T-helper 17 cell (primary cell): Measurements from ENCODE around the gene PRDM16. TPM values are rescaled to one million over a fixed set of nuclear protein-coding genes. Genes with fewer than 3 reads are reported as not detected.
"Not testable (repeated sequence)": the region's sequence is repeated elsewhere in the genome, so short reads cannot be mapped to it uniquely, and the experiment has no call there.

ENCODE experiments used
- ATAC-seq: fragments of 150-1000 bp; cut with Tn5 transposase; 2 replicates; pipeline ENCODE4 v1.10.0; 2021; ENCODE audit warnings: mild to moderate bottlenecking, moderate library complexity
- DNase-seq, 3 donors: peaks; one replicate each; pipeline versions ENCODE4 v3.0.0 to v3.0.0-alpha.2; 2020 to 2021
- H3K9me3 ChIP-seq: one replicate; pipeline ENCODE4 v1.7.0; 2013; ENCODE audit warnings: low read length, mild to moderate bottlenecking; ENCODE audit not compliant: control insufficient read depth, poor library complexity, severe bottlenecking
- H3K27ac Mint-ChIP-seq: one replicate; pipeline ENCODE4 v1.8.0; 2022; ENCODE audit warnings: mild to moderate bottlenecking, moderate library complexity, mixed read lengths
- H3K27me3 Mint-ChIP-seq: one replicate; pipeline ENCODE4 v1.8.0; 2022; ENCODE audit warnings: mixed read lengths
- H3K36me3 Mint-ChIP-seq: one replicate; pipeline ENCODE4 v1.8.0; 2022; ENCODE audit warnings: low read depth, mixed read lengths
- H3K4me1 Mint-ChIP-seq: one replicate; pipeline ENCODE4 v1.8.0; 2022; ENCODE audit warnings: mild to moderate bottlenecking, mixed read lengths
- H3K4me3 Mint-ChIP-seq: one replicate; pipeline ENCODE4 v1.8.0; 2022; ENCODE audit warnings: mild to moderate bottlenecking, moderate library complexity, mixed read lengths
- total RNA-seq, 4 donors: library from RNA in 2 of 4; stranded (reverse) in 2 of 4; gene quantifications; one replicate each; pipeline ENCODE4 v1.2.3 and lab custom pipeline; 2022 to 2026

PRDM16 gene
- total RNA-seq, 2 donors from 2014 or later = not detected

DNA sequence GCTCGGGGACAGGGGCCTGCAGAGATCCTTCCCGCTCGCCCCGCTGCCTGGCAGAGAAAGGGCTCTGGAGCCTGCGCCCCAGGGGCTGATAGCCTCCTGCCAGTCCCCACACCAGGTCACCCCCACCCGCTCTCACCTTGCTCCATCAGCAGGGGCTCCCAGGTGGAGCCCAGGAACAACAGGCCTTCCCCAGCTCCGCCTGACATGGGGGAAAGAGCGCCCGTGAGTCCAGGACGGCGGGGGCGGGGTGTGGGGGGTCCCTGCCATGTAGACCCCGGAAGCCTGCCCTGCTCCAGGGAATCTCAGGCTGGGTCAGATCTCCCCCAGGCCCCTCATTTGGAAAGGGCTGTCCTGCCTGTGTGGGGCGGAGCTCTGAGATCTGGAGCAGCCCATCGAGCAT, 166.5 kb downstream of the PRDM16 start:
- no peak for DNase-seq
- H3K27me3 Mint-ChIP-seq = peaks cover 13% of the 10 kb centered on the region
- ATAC-seq = no peak
- no peaks in the 10 kb centered on the region for H3K4me1 Mint-ChIP-seq
- H3K27ac Mint-ChIP-seq = no peak overlapping the region
- H3K9me3 ChIP-seq = no peaks in the 10 kb centered on the region
- H3K36me3 Mint-ChIP-seq = no peaks in the 10 kb centered on the region
- no peak overlapping the region for H3K4me3 Mint-ChIP-seq

DNA sequence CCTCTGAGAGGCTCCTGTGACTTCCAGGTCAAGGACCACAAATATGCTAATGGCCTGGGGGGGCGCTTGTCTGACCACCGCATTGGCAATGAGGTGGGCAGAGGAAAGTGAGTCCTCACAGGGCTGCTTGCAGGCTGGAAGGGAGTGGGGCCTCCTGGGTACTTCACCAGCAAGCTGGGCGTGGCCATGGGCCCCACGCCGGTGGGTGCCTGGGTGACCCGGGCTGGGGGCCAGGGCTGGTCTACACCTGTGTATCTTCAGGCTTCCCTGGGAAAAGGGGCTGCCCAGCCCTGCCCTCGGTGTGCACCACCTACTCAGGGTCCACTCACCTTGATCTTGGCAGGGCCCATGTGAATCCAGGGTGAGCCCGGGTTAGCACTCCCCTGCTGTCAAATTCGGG, 167.4 kb downstream of the PRDM16 start:
- no peak overlapping the region for H3K27ac Mint-ChIP-seq
- no peak for ATAC-seq
- H3K36me3 Mint-ChIP-seq = no peaks in the 10 kb centered on the region
- peaks cover 12% of the 10 kb centered on the region for H3K27me3 Mint-ChIP-seq
- H3K4me3 Mint-ChIP-seq = no peak overlapping the region
- H3K9me3 ChIP-seq = no peaks in the 10 kb centered on the region
- no peaks in the 10 kb centered on the region for H3K4me1 Mint-ChIP-seq
- no peak for DNase-seq

GRCh38 chr1:3236955-3237354, 168.0 kb downstream of the PRDM16 start:
- Mint-ChIP-seq H3K36me3 (no peaks in the 10 kb centered on the region), H3K27me3 (peaks cover 6% of the 10 kb centered on the region), H3K27ac (no peak overlapping the region), H3K4me1 (no peaks in the 10 kb centered on the region), H3K4me3 (no peak overlapping the region)
- DNase-seq (no peak), ATAC-seq (no peak)
- no peaks in the 10 kb centered on the region for H3K9me3 ChIP-seq

- no peak overlapping the region for H3K27ac Mint-ChIP-seq
- H3K9me3 ChIP-seq = no peaks in the 10 kb centered on the region
- ATAC-seq = no peak
- H3K27me3 Mint-ChIP-seq = peaks cover 5% of the 10 kb centered on the region
- no peak overlapping the region for H3K4me3 Mint-ChIP-seq
- no peaks in the 10 kb centered on the region for H3K4me1 Mint-ChIP-seq
- no peak for DNase-seq
- no peaks in the 10 kb centered on the region for H3K36me3 Mint-ChIP-seq
These were observed 168.6 kb downstream of the PRDM16 start for GRCh38 chr1:3237570-3237969.

GRCh38 chr1:3237994-3238702, 169.1 kb downstream of the PRDM16 start:
- ATAC-seq = no peak
- no peaks in the 10 kb centered on the region for H3K9me3 ChIP-seq
- Mint-ChIP-seq H3K4me1 (no peaks in the 10 kb centered on the region), H3K4me3 (no peak overlapping the region), H3K36me3 (no peaks in the 10 kb centered on the region), H3K27me3 (peaks cover 5% of the 10 kb centered on the region), H3K27ac (no peak overlapping the region)
- no peak for DNase-seq

DNA sequence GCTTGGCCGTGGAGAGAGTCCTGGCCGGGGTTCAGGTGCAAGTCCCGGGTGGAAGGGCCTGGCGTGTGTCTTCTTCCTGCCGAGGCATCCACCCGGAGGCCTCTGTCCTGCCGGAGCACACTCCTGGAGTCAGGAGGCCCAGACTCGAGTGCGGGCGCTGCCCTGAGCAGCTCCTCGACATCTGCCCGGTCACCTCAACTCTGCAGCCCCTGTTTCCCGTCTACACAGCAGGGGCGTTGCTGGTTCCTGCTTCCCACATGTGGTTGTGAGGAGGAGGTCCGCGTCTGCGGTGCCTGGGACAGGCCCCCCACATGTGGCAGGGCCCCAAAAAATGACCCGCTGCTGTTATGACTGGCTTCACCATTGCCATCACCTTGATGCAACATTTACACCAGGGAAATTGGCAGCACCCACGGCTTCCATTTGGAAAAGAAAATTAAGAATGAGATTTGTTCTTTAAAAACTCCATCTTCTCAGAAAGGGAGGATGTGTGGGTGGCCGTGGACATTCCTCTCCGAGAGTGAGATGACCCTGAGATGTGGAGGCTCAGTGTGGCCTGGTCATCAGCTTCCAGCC, 169.8 kb downstream of the PRDM16 start:
- no peaks in the 10 kb centered on the region for H3K4me1 Mint-ChIP-seq
- H3K9me3 ChIP-seq = no peaks in the 10 kb centered on the region
- no peak overlapping the region for H3K27ac Mint-ChIP-seq
- no peak for ATAC-seq
- no peak for DNase-seq
- H3K36me3 Mint-ChIP-seq = no peaks in the 10 kb centered on the region
- H3K27me3 Mint-ChIP-seq = peaks cover 5% of the 10 kb centered on the region
- H3K4me3 Mint-ChIP-seq = no peak overlapping the region

- not testable (repeated sequence) for H3K36me3 Mint-ChIP-seq, DNase-seq, H3K4me1 Mint-ChIP-seq, H3K4me3 Mint-ChIP-seq, H3K9me3 ChIP-seq, H3K27me3 Mint-ChIP-seq, H3K27ac Mint-ChIP-seq, ATAC-seq
These were observed 171.0 kb downstream of the PRDM16 start for GRCh38 chr1:3239991-3240390.

DNA sequence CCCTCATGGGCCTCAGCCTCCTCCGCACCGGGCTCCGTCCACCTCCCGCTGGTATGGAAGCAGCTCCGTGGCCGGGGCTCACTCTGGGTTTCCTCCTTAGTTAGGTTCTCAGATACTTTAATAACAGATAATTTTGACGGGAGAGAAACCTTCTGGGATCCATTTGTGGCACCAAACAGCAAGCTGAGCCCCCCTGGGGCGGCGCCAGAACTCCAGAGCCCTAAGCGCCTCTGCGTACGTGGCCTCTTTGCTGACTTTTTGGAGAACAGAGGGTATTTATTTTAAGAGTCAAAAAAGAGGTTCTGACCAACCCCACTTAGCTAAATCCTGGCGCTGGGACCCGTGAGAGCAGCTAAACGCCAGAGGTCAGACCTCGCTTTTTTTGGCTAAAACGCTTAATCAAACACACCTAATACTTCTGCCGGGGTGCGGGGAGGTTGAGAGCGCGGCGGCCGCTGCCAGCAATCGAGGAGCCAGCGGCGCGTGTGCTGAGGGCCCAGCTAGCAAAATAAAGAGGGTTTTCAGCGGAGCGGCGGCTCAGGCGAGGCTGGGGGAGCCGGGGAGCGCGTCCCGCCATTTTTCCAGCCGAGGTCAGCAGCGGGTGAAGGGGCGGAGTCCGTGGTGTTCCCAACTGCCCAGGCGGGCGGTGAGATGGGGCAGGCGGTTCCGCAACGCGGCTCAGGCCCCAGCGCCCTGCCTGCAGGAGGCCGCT, 171.7 kb downstream of the PRDM16 start:
- DNase-seq (no peak), ATAC-seq (no peak)
- Mint-ChIP-seq H3K4me3 (no peak overlapping the region), H3K36me3 (no peaks in the 10 kb centered on the region), H3K4me1 (no peaks in the 10 kb centered on the region), H3K27ac (no peak overlapping the region), H3K27me3 (peaks cover 2% of the 10 kb centered on the region)
- no peaks in the 10 kb centered on the region for H3K9me3 ChIP-seq

DNA sequence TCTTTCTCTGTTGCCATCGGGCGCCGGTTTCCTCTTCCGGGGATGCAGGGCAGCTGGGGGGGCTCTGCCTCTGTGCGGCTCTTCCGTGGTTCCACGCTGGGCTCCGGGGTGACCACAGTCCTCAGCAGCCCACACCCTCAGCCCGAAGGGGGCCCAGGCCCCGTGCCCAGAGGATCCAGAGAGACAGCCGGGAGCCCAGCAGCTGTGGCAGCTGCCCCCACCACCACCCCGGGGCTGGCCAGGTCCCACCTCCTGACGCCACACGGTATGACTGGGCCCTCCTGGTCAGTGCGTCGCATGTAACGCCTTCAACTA, 172.2 kb downstream of the PRDM16 start:
- ATAC-seq = no peak
- Mint-ChIP-seq H3K27ac (no peak overlapping the region), H3K27me3 (no peaks in the 10 kb centered on the region), H3K4me3 (no peak overlapping the region), H3K4me1 (no peaks in the 10 kb centered on the region), H3K36me3 (no peaks in the 10 kb centered on the region)
- H3K9me3 ChIP-seq = no peaks in the 10 kb centered on the region
- DNase-seq = no peak

DNA sequence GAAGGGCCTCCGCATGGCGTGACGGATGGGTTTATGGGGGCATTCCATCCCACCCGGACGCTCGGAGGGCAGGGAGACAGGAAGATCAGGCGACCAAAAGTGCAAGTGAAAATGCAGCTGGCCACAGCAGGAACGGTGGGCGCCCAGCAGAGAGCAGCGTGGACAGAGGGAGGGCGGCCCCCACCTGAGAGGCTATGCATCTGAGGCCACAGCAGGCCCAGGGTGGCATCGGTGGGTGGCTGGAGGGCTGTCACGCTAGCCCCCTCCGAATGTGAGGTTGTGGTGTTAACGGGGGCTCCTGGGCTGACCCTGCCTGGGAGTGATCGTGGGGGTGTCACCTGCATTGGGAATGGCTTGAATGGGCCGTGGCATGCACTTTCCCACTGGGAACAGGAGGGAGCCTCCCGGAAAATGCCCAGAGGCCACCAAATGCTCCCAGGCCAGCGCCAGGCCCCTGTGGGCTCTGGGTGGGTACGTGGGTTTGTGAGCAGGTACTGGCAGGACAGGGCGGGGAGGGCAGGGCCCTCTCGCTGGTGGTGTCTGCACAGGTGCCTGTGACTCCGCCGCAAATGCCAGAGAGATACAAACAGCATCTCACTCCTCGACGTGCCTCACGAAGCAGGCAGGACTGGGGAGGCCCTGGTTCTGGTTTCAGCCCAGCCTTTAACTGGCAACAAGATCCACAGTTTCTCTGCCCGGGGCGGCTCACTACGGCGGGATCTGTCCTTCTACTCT, 172.8 kb downstream of the PRDM16 start:
- no peak overlapping the region for H3K27ac Mint-ChIP-seq
- peaks cover 2% of the 10 kb centered on the region for H3K27me3 Mint-ChIP-seq
- H3K9me3 ChIP-seq = no peaks in the 10 kb centered on the region
- H3K36me3 Mint-ChIP-seq = no peaks in the 10 kb centered on the region
- DNase-seq = no peak
- H3K4me1 Mint-ChIP-seq = no peaks in the 10 kb centered on the region
- ATAC-seq = no peak
- H3K4me3 Mint-ChIP-seq = no peak overlapping the region

GRCh38 chr1:3242408-3243260, 173.6 kb downstream of the PRDM16 start:
- H3K4me3 Mint-ChIP-seq = no peak overlapping the region
- H3K36me3 Mint-ChIP-seq = no peaks in the 10 kb centered on the region
- no peak overlapping the region for H3K27ac Mint-ChIP-seq
- H3K9me3 ChIP-seq = no peaks in the 10 kb centered on the region
- DNase-seq (no peak), ATAC-seq (no peak)
- peaks cover 8% of the 10 kb centered on the region for H3K27me3 Mint-ChIP-seq
- H3K4me1 Mint-ChIP-seq = no peaks in the 10 kb centered on the region

DNA sequence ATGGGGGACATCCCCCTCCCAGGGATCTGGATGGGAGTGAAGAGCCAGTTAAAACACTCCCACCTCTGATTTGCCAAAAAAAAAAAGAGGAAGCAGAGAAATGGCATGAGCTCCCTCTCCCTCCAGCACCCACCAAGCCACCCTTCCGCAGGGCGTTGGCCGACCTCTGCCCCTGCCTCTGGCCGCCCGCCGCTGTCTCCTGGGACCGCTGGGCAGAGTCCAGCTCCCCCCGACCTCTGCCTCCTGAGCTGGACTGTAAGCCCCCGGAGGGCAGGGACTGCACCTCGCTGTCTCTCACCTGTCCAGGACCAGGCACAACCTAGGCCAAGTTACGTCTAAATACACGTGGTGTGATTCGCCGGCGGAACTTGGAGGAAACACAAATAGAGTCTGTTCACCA, 174.3 kb downstream of the PRDM16 start:
- H3K36me3 Mint-ChIP-seq = no peaks in the 10 kb centered on the region
- H3K4me3 Mint-ChIP-seq = no peak overlapping the region
- no peaks in the 10 kb centered on the region for H3K9me3 ChIP-seq
- no peak overlapping the region for H3K27ac Mint-ChIP-seq
- no peaks in the 10 kb centered on the region for H3K4me1 Mint-ChIP-seq
- no peak for ATAC-seq
- peaks cover 15% of the 10 kb centered on the region for H3K27me3 Mint-ChIP-seq
- no peak for DNase-seq
